Renal pelvis (tissue), 4 donors: Measurements from ENCODE around the gene AP5Z1. TPM values are rescaled to one million over a fixed set of nuclear protein-coding genes. Genes with fewer than 3 reads are reported as not detected.
"Not testable (repeated sequence)": the region's sequence is repeated elsewhere in the genome, so short reads cannot be mapped to it uniquely, and the experiment has no call there.

Experiments used
- DNase-seq: peaks from one replicate; pipeline ENCODE4 v3.0.0-alpha.2; 2013
- polyA plus RNA-seq, 3 donors: library from polyadenylated mRNA; unstranded; fragments of 120-200 nt; gene quantifications; one replicate each; pipeline ENCODE4 v1.2.1, GENCODE V29; 2013; ENCODE audit not compliant: insufficient read length in 3 of 3

AP5Z1 gene
- polyA plus RNA-seq, 3 donors = 23.0 to 31.6 (median 27.3) TPM

- no peak for DNase-seq
Measured at GRCh38 chr7:4800926-4801838, 25.8 kb downstream of the AP5Z1 start.

- DNase-seq = no peak
Measured at GRCh38 chr7:4801839-4802231, 26.4 kb downstream of the AP5Z1 start.

GRCh38 chr7:4802577-4802976 is 27.2 kb downstream of the AP5Z1 start:
- not testable (repeated sequence) for DNase-seq

GRCh38 chr7:4803397-4804241 is 28.2 kb downstream of the AP5Z1 start:
- no peak for DNase-seq

GRCh38 chr7:4805110-4805983 is 29.9 kb downstream of the AP5Z1 start:
- no peak for DNase-seq

- no peak for DNase-seq
Measured at GRCh38 chr7:4805984-4806300, 30.5 kb downstream of the AP5Z1 start.

GRCh38 chr7:4806983-4807597 is 31.7 kb downstream of the AP5Z1 start:
- DNase-seq = no peak

- DNase-seq = no peak
Measured at GRCh38 chr7:4807598-4808016, 32.2 kb downstream of the AP5Z1 start.

- DNase-seq = no peak
Measured at GRCh38 chr7:4808026-4808425, 32.6 kb downstream of the AP5Z1 start.

- no peak for DNase-seq
Measured at GRCh38 chr7:4808565-4808964, 33.1 kb downstream of the AP5Z1 start.

- no peak for DNase-seq
Measured at GRCh38 chr7:4809091-4809591, 33.7 kb downstream of the AP5Z1 start.

- DNase-seq = no peak
Measured at GRCh38 chr7:4809666-4810065, 34.2 kb downstream of the AP5Z1 start.

GRCh38 chr7:4814433-4814832 is 39.0 kb downstream of the AP5Z1 start:
- DNase-seq = no peak

- DNase-seq = no peak
Measured at GRCh38 chr7:4815121-4815520, 39.7 kb downstream of the AP5Z1 start.

GRCh38 chr7:4815609-4816418 is 40.4 kb downstream of the AP5Z1 start:
- DNase-seq = no peak

- DNase-seq = no peak
Measured at GRCh38 chr7:4816419-4817080, 41.1 kb downstream of the AP5Z1 start.

- DNase-seq = no peak
Measured at GRCh38 chr7:4817178-4817901, 41.9 kb downstream of the AP5Z1 start.

GRCh38 chr7:4818000-4818794 is 42.8 kb downstream of the AP5Z1 start:
- no peak for DNase-seq
